GM21619 (cell line): Measurements from ENCODE around the gene RAB30.
"Not testable (repeated sequence)": the region's sequence is repeated elsewhere in the genome, so short reads cannot be mapped to it uniquely, and the experiment has no call there.

Experiments
- ATAC-seq: cut with Tn5 transposase; IDR thresholded peaks from one replicate; pipeline ENCODE4 v1.9.1; 2021; ENCODE audit not compliant: unreplicated experiment

RAB30 gene

GRCh38 chr11:82950502-82950901, 121.2 kb downstream of the RAB30 start:
- not testable (repeated sequence) for ATAC-seq

GRCh38 chr11:82949352-82949751, 122.3 kb downstream of the RAB30 start:
- no peak for ATAC-seq

- ATAC-seq: no peak
Observed at GRCh38 chr11:82945682-82946081, 126.0 kb downstream of the RAB30 start.

DNA sequence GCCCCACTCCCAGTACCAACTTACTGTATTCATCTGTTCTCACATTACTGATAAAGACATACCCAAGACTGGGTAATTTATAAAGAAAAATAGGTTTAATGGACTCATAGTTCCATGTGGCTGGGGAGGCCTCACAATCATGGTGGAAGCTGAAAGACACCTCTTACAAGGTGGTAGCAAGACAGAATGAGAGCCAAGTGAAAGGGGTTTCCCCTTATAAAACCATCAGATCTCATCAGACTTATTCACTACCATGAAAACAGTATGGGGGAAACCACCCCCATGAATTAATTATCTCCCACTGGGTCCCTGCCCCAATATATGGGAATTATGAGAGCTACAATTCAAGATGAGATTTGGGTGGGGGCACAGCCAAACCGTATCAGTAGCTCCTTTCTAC, 126.7 kb downstream of the RAB30 start:
- not testable (repeated sequence) for ATAC-seq

- ATAC-seq: no peak
Observed at GRCh38 chr11:82944198-82944597, 127.5 kb downstream of the RAB30 start.

GRCh38 chr11:82943430-82943829, 128.3 kb downstream of the RAB30 start:
- not testable (repeated sequence) for ATAC-seq

GRCh38 chr11:82942376-82942775, 129.3 kb downstream of the RAB30 start:
- ATAC-seq: no peak

DNA sequence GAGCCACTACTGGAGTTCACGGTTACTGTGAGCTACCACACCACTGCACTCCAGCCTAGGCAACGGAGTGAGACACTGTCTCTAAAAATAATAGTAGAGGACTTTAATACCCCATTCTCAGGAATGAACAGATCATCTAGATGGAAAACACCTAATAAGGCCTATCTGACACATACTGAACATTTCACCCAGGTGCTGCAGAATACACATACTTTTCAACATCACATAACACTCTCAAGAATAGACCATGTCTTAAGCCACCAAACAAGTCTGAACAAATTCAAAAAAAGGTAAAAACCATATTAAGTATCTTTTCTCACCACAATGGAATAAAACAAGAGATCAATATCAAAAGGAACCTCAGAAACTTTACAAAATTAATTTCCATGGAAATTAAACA, 132.2 kb downstream of the RAB30 start:
- no peak for ATAC-seq

DNA sequence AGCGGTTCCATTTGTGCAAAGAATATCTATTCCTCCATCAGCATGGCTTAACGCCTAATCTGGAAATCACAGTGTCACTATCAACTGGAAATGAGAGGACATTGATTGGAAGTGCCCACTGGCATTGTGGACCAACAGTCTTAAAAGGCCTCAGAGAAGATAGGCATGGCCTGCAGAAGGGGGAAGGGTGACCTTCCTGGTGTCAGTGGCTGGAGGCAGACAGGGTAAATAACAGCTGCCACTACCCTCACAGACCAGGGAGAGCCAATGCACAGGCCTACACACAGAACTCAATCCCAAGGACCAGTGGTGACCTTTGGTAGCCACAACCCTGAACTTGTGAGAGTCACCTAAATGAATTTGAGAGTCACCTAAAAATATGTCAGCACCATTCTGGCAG, 134.1 kb downstream of the RAB30 start:
- no peak for ATAC-seq

- ATAC-seq: no peak
Observed at GRCh38 chr11:82936261-82936660, 135.4 kb downstream of the RAB30 start.

- no peak for ATAC-seq
Observed at GRCh38 chr11:82932564-82932963, 139.1 kb downstream of the RAB30 start.

GRCh38 chr11:82930734-82931133, 141.0 kb downstream of the RAB30 start:
- ATAC-seq: no peak

DNA sequence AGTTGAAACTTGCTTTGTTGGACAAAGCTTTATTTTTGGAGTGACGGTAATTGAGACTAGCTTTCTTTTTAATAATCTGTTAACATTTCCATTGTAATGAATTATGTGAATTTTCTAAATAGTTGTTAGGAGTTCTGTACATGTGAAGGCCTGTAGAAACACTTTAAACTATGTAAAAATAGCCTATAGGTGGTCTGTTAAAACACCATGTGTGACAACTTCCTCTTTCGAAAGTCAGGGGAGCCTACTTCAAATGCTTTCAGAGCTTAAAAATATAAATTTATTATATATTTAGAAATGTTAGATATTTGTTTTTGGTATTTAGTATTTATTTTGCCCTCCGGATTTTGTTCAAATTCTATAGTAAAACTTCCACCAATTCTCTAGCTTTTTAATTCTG, 141.5 kb downstream of the RAB30 start:
- ATAC-seq: no peak

DNA sequence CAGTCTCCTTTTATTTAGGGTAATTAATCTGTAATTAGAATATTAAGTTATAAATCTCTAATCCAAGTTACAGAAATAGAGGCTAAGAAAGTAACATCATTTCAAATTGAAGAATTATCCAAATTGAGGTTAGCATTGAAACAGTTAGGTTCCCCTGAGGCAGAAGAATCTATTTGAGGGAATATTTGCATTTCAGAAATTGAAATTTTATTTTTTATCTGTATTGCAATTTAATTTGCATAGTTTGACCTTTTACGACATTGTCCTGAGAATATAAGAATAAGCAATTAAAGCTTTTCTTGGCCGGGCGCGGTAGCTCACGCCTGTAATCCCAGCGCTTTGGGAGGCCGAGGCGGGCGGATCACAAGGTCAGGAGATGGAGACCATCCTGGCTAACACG, 142.6 kb downstream of the RAB30 start:
- no peak for ATAC-seq

DNA sequence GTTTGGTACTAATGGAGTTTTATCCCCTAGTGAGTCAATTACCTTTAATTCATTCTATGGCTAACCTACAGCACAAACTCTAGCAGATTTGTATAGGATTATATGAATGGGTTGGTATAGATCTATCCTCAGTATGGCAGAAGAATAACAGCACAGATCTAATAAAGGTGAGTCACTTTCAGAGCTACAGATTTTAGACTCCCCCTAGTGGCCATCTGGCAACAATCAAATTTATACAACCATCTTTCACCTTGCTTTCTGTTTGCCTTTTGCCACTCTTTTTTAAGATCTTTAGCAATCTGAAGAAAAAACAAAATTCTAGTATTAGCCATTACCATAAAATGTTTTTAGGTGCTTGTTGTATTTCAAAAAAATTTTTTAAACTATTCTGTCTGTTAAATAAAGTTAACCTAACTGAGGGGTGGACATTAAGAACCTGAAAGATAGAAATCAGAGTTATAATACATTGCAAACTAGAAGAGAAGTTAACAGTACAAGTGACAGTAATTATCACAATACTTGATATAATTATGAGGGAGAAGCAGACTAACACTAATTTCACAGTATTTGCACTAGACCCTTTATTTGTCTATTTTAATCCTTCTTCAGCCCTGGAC, 144.3 kb downstream of the RAB30 start:
- peak; percentile 78 for ATAC-seq

DNA sequence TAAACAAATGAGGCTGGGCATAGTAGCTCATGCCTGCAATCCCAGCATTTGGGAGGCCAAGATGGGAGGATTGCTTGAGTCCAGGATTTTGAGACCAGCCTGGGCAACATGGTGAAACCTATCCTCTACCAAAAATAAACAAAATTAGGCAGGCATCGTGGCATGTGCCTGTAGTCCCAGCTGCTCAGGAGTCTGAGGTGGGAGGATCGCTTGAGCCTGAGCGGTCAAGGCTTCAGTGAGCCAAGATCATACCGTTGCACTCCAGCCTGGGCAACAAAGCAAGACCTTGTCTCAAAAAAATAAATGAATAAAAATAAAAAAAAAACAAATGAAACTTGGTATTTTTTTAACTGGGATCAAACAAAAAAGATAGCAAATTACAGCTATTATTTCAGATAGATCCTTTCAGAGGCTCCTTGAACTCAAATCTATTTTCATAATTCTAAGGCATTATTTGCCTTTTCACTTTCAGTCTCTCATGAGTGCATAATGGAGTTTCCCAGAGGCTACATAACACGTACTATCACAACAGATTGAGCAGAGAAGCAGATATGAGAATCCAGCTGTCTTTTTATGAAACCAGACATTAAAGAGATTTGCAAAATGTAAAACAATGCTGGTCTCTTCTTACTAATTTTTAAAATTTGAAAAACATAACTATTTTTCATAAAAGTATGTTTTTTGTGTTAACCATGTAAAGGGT, 147.0 kb downstream of the RAB30 start:
- ATAC-seq: no peak
